IMR-90 (cell line): ENCODE results near the gene MRPL11. TPM values are rescaled to one million over a fixed set of nuclear protein-coding genes. Genes with fewer than 3 reads are reported as not detected.

ENCODE experiments used
- ATAC-seq: fragments of 200-7000 bp; cut with Tn5 transposase; 2 replicates; pipeline ENCODE4 v1.9.1; 2020; ENCODE audit warnings: low read depth, mild to moderate bottlenecking, moderate library complexity
- BruUV-seq: library from RNA; stranded (reverse); fragments of 400-500 nt; replicated peaks from 2 replicates; lab custom pipeline; 2021; lab: Mats Ljungman, UMichigan
- CTCF ChIA-PET: fragments of 300-600 bp; formaldehyde crosslinking; extraction: SDS; loops from one replicate; lab custom pipeline; 2021; ENCODE audit warnings: antibody characterized with exemption; lab: Yijun Ruan, JAX
- POLR2A ChIA-PET: fragments of 300-600 bp; sonication (Branson Sonifier 250); formaldehyde crosslinking; loops from one replicate; lab custom pipeline; 2022; ENCODE audit warnings: antibody characterized with exemption; ENCODE audit not compliant: unreplicated experiment; lab: Charles Lee
- DNase-seq: peaks from one replicate; pipeline ENCODE4 v3.0.0; 2013
- H2AFZ ChIP-seq: replicated peaks from 2 replicates; pipeline ENCODE3; 2013; ENCODE audit warnings: low read length, mild to moderate bottlenecking; ENCODE audit not compliant: poor library complexity
- H2AK5ac ChIP-seq: 2 replicates; pipeline ENCODE4 v1.6.1; 2013; ENCODE audit warnings: low read depth, low read length, inconsistent platforms
- H2AK9ac ChIP-seq: replicated peaks from 2 replicates; pipeline ENCODE3; 2013; ENCODE audit warnings: mild to moderate bottlenecking, low read depth, low read length, moderate library complexity; ENCODE audit not compliant: poor library complexity
- H2BK120ac ChIP-seq: 2 replicates; pipeline ENCODE4 v1.6.1; 2013; ENCODE audit warnings: low read depth, low read length, inconsistent platforms
- H2BK15ac ChIP-seq: 3 replicates; pipeline ENCODE4 v1.6.1; 2013; ENCODE audit warnings: low read depth, low read length, inconsistent platforms
- H2BK20ac ChIP-seq: 2 replicates; pipeline ENCODE4 v1.6.1; 2013; ENCODE audit warnings: low read depth, mild to moderate bottlenecking, inconsistent platforms, low read length, moderate library complexity
- H2BK5ac ChIP-seq: 2 replicates; pipeline ENCODE4 v1.6.1; 2013; ENCODE audit warnings: mild to moderate bottlenecking, low read depth, low read length, inconsistent platforms; ENCODE audit not compliant: poor library complexity, severe bottlenecking
- H3K14ac ChIP-seq: replicated peaks from 2 replicates; pipeline ENCODE4 v1.6.1; 2013; ENCODE audit warnings: low read depth, low read length, inconsistent platforms
- H3K18ac ChIP-seq: 2 replicates; pipeline ENCODE4 v1.6.1; 2013; ENCODE audit warnings: low read depth, low read length, control low read depth
- H3K23ac ChIP-seq: 2 replicates; pipeline ENCODE4 v1.6.1; 2013; ENCODE audit warnings: low read depth, low read length, inconsistent platforms
- H3K27ac ChIP-seq: 2 replicates; pipeline ENCODE4 v1.5.1; 2013; ENCODE audit warnings: mild to moderate bottlenecking, control low read depth, low read length; ENCODE audit not compliant: insufficient read depth
- H3K27me3 ChIP-seq: 2 replicates; pipeline ENCODE4 v1.6.1; 2013; ENCODE audit warnings: low read length; ENCODE audit not compliant: control insufficient read depth, insufficient read depth
- H3K36me3 ChIP-seq: 2 replicates; pipeline ENCODE4 v1.6.1; 2013; ENCODE audit warnings: low read length, mixed read lengths; ENCODE audit not compliant: control insufficient read depth, insufficient read depth
- H3K4ac ChIP-seq: 2 replicates; pipeline ENCODE4 v1.6.1; 2013; ENCODE audit warnings: low read depth, low read length, inconsistent platforms
- H3K4me1 ChIP-seq: 2 replicates; pipeline ENCODE4 v1.6.1; 2013; ENCODE audit warnings: low read length, mixed read lengths; ENCODE audit not compliant: control insufficient read depth, insufficient read depth
- H3K4me2 ChIP-seq: 2 replicates; pipeline ENCODE4 v1.6.1; 2013; ENCODE audit warnings: low read depth, mild to moderate bottlenecking, control low read depth, low read length, moderate library complexity
- H3K4me3 ChIP-seq: 2 replicates; pipeline ENCODE4 v1.5.1; 2013; ENCODE audit warnings: low read depth, mild to moderate bottlenecking, control low read depth, low read length, moderate library complexity; ENCODE audit not compliant: insufficient read depth
- H3K56ac ChIP-seq: 2 replicates; pipeline ENCODE4 v1.6.1; 2013; ENCODE audit warnings: low read length, inconsistent platforms; ENCODE audit not compliant: insufficient read depth; ENCODE audit errors: extremely low read depth
- H3K79me1 ChIP-seq, 2 experiments: 2 replicates each; pipeline ENCODE4 v1.6.1; 2013; ENCODE audit warnings: low read length in 2 of 2, inconsistent platforms in 1 of 2, low read depth in 1 of 2
- H3K9ac ChIP-seq: 2 replicates; pipeline ENCODE4 v1.6.1; 2013; ENCODE audit warnings: low read depth, low read length, control low read depth
- H3K9me1 ChIP-seq: 2 replicates; pipeline ENCODE4 v1.6.1; 2013; ENCODE audit warnings: low read length, inconsistent platforms; ENCODE audit not compliant: insufficient read depth
- H3K9me3 ChIP-seq: 2 replicates; pipeline ENCODE4 v1.6.1; 2013; ENCODE audit warnings: low read length; ENCODE audit not compliant: control insufficient read depth, insufficient read depth
- H4K20me1 ChIP-seq: 2 replicates; pipeline ENCODE4 v1.6.1; 2013; ENCODE audit warnings: low read length, inconsistent platforms; ENCODE audit not compliant: insufficient read depth
- H4K5ac ChIP-seq: 2 replicates; pipeline ENCODE4 v1.6.1; 2013; ENCODE audit warnings: mild to moderate bottlenecking, low read depth, low read length, control low read depth
- H4K8ac ChIP-seq, 2 experiments: 2 replicates each; pipeline ENCODE4 v1.6.1; 2013; ENCODE audit warnings: low read depth in 2 of 2, low read length in 2 of 2, control low read depth in 1 of 2, inconsistent platforms in 1 of 2
- H4K91ac ChIP-seq: 2 replicates; pipeline ENCODE4 v1.6.1; 2013; ENCODE audit warnings: low read depth, low read length, inconsistent platforms; ENCODE audit not compliant: insufficient read depth
- BHLHE40 ChIP-seq: fragments of 150-350 bp; IDR thresholded peaks from 2 replicates; pipeline ENCODE4 v1.6.1; 2016; ENCODE audit warnings: mild to moderate bottlenecking, low read depth, low read length
- CHD1 ChIP-seq: IDR thresholded peaks from 2 replicates; pipeline ENCODE4 v1.6.1; 2012; ENCODE audit warnings: low read depth, low read length, improper control_type of control experiment
- ELK1 ChIP-seq: fragments of 150-350 bp; IDR thresholded peaks from 2 replicates; pipeline ENCODE4 v1.6.1; 2016; ENCODE audit warnings: low read depth, mild to moderate bottlenecking, low read length, moderate library complexity, borderline replicate concordance
- FOS ChIP-seq: fragments of 150-350 bp; IDR thresholded peaks from 2 replicates; pipeline ENCODE4 v1.6.1; 2016; ENCODE audit warnings: low read depth, low read length
- MAFK ChIP-seq: IDR thresholded peaks from 2 replicates; pipeline ENCODE4 v1.6.1; 2012; ENCODE audit warnings: low read depth, low read length, improper control_type of control experiment
- MAZ ChIP-seq: IDR thresholded peaks from 2 replicates; pipeline ENCODE4 v1.6.1; 2012; ENCODE audit warnings: low read depth, mild to moderate bottlenecking, low read length, improper control_type of control experiment, moderate library complexity, borderline replicate concordance
- MXI1 ChIP-seq: IDR thresholded peaks from 2 replicates; pipeline ENCODE4 v1.6.1; 2012; ENCODE audit warnings: low read depth, mild to moderate bottlenecking, low read length, moderate library complexity, borderline replicate concordance
- NFE2L2 ChIP-seq: fragments of 150-350 bp; IDR thresholded peaks from 2 replicates; pipeline ENCODE4 v1.6.1; 2016; ENCODE audit warnings: low read depth, mild to moderate bottlenecking, low read length
- POLR2A ChIP-seq: IDR thresholded peaks from 2 replicates; pipeline ENCODE4 v1.6.1; 2012; ENCODE audit warnings: mild to moderate bottlenecking, low read depth, low read length
- RCOR1 ChIP-seq: IDR thresholded peaks from 2 replicates; pipeline ENCODE4 v1.6.1; 2012; ENCODE audit warnings: mild to moderate bottlenecking, low read length, improper control_type of control experiment; ENCODE audit not compliant: insufficient replicate concordance
- WGBS, 2 experiments: methylation state at CpG; one replicate each; pipeline versions ENCODE4 v1.1.5 to v1.1.7; 2013; ENCODE audit warnings: missing lambda C conversion rate in 2 of 2; ENCODE audit not compliant: insufficient read length in 1 of 2; ENCODE audit errors: extremely low coverage in 2 of 2; 5-methylcytosine and 5-hydroxymethylcytosine counted together
- dilution Hi-C: fragments of 300-500 bp; cut with HindIII; formaldehyde crosslinking; loops from one replicate; pipeline ENCODE4 v1.14.3; 2018; ENCODE audit warnings: low sequenced_read_pairs; ENCODE audit not compliant: unreplicated experiment
- in situ Hi-C: fragments of 300-500 bp; cut with MboI; formaldehyde crosslinking; loops from 3 replicates; pipeline ENCODE4 v1.14.3; 2019; ENCODE audit warnings: low sequenced_read_pairs, inconsistent platforms, mixed read lengths
- intact Hi-C: fragments of 100-400 bp; cut with micrococcal nuclease; formaldehyde crosslinking; loops from 2 replicates; pipeline ENCODE4 v1.10.0; 2022
- polyA plus RNA-seq, 3 experiments: library from polyadenylated mRNA; depleted of rRNA; stranded (reverse); fragments of >200 nt; gene quantifications; 2 replicates each; pipeline ENCODE4 v1.2.3, GENCODE V29; 2012; ENCODE audit warnings: low replicate concordance in 1 of 3
- total RNA-seq: library from RNA; depleted of rRNA; stranded (reverse); fragments of >200 nt; gene quantifications from 2 replicates; pipeline ENCODE4 v1.2.3, GENCODE V29; 2012
- TF ChIP-seq, protein P1 (sequence below): fragments of 150-350 bp; IDR thresholded peaks from 2 replicates; pipeline ENCODE4 v1.6.1; 2017; ENCODE audit warnings: mild to moderate bottlenecking, antibody characterized with exemption, low read length, low read depth

Gene MRPL11
- total and polyA plus RNA-seq, 2 of the 4 experiments (the other 2 are of a cell fraction): 45.5 to 45.6 TPM

DNA sequence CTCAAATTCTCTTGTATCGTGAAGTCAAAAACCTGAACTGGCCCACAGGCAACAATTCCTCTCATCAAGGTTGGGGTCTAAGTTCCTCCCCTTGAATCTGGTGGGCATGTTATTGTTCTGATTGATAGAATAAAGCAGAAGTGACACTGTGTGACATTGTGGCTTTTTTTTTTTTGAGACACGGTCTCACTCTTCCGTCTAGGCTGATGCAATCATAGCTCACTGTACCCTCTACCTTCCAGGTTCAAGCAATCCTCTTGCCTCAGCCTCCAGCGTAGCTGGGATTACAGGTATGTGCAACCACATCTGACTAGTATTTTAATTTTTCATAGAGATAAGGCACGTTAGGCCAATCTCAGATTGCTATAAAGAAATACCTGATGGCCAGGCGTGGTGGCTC is 19.2 kb upstream of the MRPL11 start:
- TF ChIP-seq POLR2A (no peak), MAFK (no peak), NFE2L2 (no peak), MXI1 (no peak), CHD1 (no peak), ELK1 (no peak), MAZ (no peak), BHLHE40 (no peak), RCOR1 (no peak), FOS (no peak)
- TF ChIP-seq, protein P1, sequence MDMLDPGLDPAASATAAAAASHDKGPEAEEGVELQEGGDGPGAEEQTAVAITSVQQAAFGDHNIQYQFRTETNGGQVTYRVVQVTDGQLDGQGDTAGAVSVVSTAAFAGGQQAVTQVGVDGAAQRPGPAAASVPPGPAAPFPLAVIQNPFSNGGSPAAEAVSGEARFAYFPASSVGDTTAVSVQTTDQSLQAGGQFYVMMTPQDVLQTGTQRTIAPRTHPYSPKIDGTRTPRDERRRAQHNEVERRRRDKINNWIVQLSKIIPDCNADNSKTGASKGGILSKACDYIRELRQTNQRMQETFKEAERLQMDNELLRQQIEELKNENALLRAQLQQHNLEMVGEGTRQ: no peak
- no peak for DNase-seq
- Histone ChIP-seq H3K9me1 (no peaks in the 10 kb centered on the region), H2BK20ac (no peak overlapping the region), H2BK15ac (no peak overlapping the region), H3K9ac (no peak overlapping the region), H2AK9ac (no peak overlapping the region), H2AFZ (no peak overlapping the region), H4K8ac (no peak overlapping the region), H4K5ac (no peak overlapping the region), H3K56ac (no peak overlapping the region), H4K91ac (no peak overlapping the region), H3K4me1 (0 out of 2 replicates have a peak, but pooled peaks cover 3% of the 10 kb centered on the region), H3K36me3 (no peaks in the 10 kb centered on the region), H3K4ac (no peak overlapping the region), H4K20me1 (no peaks in the 10 kb centered on the region), H2BK120ac (no peak overlapping the region), H3K9me3 (peaks cover 4% of the 10 kb centered on the region; the same call in 1 of the 2 replicates), H3K14ac (no peak overlapping the region), H3K23ac (no peak overlapping the region), H3K18ac (no peak overlapping the region), H2AK5ac (no peak overlapping the region), H3K27me3 (peaks cover 23% of the 10 kb centered on the region), H3K4me2 (no peak overlapping the region), H3K27ac (no peak overlapping the region), H3K79me1 (no peaks in the 10 kb centered on the region), H3K4me3 (no peak overlapping the region), H2BK5ac (no peak overlapping the region)
- no TSS peak for BruUV-seq
- dilution Hi-C loops: no loop called here
- ChIA-PET POLR2A (no interaction called here), CTCF (no interaction called here)
- 63% methylated on average over 3 of the region's 6 CpGs; no CpG with 5 or more reads in 1 of the 2 experiments for WGBS, 2 experiments
- intact Hi-C loops: no loop called here
- ATAC-seq: no peak
- in situ Hi-C loops: no loop called here
